ENCODE measurements around the gene SOX30.

DNA sequence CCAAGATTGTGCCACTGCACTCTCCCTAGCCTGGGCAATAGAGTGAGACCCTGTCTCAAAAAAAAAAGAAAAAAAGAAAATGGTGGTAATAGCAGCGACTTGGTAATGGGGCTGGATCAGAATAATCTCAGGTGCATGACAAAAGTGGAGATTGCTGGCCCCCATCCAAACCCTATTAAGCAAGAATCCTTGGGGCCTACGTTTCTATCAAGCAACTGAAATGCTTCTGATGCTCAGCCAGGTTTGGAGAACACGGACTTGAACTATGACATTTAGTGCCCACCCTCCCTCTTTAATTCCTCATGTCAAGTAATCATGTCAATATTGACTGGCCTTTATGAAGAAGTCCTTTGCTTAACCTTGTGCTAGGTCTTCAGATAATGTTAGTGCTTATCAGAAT is 25.7 kb upstream of the SOX30 start:
- TF ChIP-seq, protein P1, sequence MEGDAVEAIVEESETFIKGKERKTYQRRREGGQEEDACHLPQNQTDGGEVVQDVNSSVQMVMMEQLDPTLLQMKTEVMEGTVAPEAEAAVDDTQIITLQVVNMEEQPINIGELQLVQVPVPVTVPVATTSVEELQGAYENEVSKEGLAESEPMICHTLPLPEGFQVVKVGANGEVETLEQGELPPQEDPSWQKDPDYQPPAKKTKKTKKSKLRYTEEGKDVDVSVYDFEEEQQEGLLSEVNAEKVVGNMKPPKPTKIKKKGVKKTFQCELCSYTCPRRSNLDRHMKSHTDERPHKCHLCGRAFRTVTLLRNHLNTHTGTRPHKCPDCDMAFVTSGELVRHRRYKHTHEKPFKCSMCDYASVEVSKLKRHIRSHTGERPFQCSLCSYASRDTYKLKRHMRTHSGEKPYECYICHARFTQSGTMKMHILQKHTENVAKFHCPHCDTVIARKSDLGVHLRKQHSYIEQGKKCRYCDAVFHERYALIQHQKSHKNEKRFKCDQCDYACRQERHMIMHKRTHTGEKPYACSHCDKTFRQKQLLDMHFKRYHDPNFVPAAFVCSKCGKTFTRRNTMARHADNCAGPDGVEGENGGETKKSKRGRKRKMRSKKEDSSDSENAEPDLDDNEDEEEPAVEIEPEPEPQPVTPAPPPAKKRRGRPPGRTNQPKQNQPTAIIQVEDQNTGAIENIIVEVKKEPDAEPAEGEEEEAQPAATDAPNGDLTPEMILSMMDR (IDR thresholded peaks at IDR 0.05; ENCODE audit: low read length): no peak
- no peak for TF ChIP-seq EZH2 (optimal IDR thresholded peaks at IDR 0.05; ENCODE audit: low read depth, low read length)
- TF ChIP-seq EZH2phosphoT487 (IDR thresholded peaks at IDR 0.05; ENCODE audit: low read length): no peak
